ENCODE measurements around the gene IL1RN.

- no peak for TF ChIP-seq CTCF (IDR thresholded peaks at IDR 0.05; ENCODE audit: poor library complexity, severe bottlenecking)
- TF ChIP-seq EZH2 (IDR thresholded peaks at IDR 0.05; ENCODE audit: borderline replicate concordance, insufficient read depth, low read length, poor library complexity, severe bottlenecking) = no peak
- TF ChIP-seq RAD21 (conservative IDR thresholded peaks at IDR 0.05) = no peak
- TF ChIP-seq POLR2AphosphoS5 (IDR thresholded peaks at IDR 0.05) = no peak
- no peak for TF ChIP-seq SMC3 (conservative IDR thresholded peaks at IDR 0.05; ENCODE audit: poor library complexity)
- no peak for TF ChIP-seq TAF1 (IDR thresholded peaks at IDR 0.05; ENCODE audit: low read depth)
Observed at GRCh38 chr2:113162869-113163268, 35.5 kb downstream of the IL1RN start.

Data from neural cell (in vitro differentiated cells).